A204.1 (cell line): ENCODE measurements around the gene PCGF2.

Experiments used
- FAIRE-seq: peaks from 2 replicates; lab custom pipeline; 2012; peaks lifted over from hg19 to GRCh38; lab: Jason Lieb, UNC

PCGF2 gene

GRCh38 chr17:38717139-38717745 lies 30.9 kb downstream of the PCGF2 start:
- FAIRE-seq, result no peak

DNA sequence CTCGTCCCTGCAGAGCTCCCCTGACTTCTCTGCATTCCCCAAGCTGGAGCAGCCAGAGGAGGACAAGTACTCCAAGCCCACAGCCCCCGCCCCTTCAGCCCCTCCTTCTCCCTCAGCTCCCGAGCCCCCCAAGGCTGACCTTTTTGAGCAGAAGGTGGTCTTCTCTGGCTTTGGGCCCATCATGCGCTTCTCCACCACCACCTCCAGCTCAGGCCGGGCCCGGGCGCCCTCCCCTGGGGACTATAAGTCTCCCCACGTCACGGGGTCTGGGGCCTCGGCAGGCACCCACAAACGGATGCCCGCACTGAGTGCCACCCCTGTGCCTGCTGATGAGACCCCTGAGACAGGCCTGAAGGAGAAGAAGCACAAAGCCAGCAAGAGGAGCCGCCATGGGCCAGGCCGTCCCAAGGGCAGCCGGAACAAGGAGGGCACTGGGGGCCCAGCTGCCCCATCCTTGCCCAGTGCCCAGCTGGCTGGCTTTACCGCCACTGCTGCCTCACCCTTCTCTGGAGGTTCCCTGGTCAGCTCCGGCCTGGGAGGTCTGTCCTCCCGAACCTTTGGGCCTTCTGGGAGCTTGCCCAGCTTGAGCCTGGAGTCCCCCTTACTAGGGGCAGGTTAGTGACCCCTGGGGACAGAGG lies 31.6 kb downstream of the PCGF2 start:
- FAIRE-seq, result no peak

DNA sequence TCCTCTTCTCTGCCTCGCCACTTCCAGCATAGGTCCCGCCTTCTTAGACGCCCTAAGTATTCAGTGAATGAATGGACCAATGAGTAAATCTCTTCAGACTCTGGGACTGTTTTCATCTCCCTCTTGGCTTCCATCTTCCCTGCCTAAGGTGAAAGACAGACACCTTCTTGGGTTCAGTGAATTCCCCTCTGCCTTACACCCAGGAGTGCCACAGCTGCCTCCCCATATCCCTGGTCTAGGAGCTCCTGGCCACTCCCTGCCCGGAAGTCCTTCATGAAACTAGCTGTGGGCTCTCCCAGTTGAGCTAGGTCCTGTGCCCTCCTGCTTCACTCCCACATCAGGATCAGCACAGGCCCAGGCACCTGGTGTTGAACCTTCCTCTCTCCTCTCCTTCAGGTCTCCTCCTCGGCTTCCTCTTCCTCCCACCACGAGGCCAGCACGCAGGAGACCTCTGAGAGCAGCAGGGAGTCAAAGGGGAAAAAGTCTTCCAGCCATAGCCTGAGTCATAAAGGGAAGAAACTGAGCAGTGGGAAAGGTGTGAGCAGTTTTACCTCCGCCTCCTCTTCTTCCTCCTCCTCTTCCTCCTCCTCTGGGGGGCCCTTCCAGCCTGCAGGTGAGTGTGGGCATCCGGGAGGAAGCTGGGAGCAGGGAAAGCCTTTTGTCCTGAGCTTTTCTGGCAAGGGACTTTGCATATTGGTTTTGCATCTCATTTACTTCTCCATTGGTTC lies 32.8 kb downstream of the PCGF2 start:
- FAIRE-seq, result no peak

- FAIRE-seq, result no peak
Observed at GRCh38 chr17:38713456-38714075, 34.6 kb downstream of the PCGF2 start.

DNA sequence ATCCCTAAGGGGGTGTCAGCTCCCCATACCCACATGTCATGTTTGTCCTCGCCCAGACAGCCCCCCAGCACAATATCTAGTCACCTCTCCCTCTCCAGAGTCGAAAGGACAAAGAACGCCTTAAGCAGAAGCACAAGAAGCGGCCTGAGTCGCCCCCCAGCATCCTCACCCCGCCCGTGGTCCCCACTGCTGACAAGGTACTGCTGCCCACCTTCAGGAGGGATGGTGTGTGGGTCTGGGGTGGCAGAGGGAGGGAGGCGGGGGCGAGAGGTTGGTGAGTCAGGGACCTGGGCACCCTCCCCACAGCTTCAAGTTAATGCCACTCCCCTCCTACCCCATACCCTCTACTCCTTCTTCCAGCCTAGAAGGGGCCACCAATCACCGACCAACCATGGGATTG lies 35.5 kb downstream of the PCGF2 start:
- no peak for FAIRE-seq

DNA sequence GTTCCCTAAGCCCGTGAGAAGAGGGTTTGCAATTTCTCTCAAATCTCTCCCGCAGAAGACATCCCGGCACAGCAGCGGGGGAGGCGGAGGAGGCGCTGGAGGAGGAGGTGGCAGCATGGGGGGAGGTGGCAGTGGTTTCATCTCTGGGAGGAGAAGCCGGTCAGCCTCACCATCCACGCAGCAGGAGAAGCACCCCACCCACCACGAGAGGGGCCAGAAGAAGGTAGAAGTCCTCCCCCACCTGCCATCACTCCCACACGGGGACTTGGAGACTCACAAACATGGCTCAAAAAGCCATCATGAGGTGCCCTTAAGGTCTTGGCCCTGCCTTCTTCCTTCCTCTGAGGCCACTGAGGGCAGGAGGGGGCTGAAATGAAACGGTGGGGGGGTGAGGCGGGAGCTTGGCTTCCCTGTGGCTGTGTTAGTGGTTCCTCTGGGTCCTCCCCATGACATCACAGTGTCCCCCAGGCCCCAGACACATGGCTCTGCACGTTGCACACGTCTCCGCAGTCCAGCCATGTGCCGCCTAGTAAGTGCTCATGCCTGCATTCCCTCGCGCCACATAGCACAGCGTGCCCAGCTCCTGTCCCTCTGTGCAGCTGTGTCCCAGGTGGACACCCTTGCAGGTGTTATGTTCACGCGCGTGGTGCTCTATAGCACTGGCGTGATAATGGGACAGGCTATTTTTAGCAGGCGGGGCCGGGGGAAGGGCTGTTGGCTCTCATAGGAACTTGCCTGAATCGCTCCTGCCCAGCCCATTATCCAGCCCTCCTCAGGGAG lies 36.2 kb downstream of the PCGF2 start:
- no peak for FAIRE-seq

- no peak for FAIRE-seq
Observed at GRCh38 chr17:38710985-38711384, 37.2 kb downstream of the PCGF2 start.

DNA sequence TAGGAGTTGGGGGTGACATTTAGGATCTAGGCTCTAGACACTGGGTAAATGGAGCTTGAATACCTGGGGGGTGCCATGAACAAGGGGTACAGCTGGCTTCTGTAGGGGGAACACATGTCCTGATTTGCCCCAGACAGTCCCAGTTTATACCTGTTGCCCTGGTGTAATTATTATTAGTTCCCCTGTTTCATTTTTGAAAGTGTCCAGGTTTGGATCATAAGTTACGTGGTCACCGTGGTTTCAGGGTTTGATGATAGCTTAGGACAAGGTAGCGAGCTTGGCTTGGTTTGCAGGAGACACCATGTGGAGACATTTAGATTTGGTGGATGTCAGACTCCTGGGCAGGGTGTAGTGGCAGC lies 37.6 kb downstream of the PCGF2 start:
- no peak for FAIRE-seq

GRCh38 chr17:38709864-38710603 lies 38.1 kb downstream of the PCGF2 start:
- no peak for FAIRE-seq

- no peak for FAIRE-seq
Observed at GRCh38 chr17:38709104-38709820, 38.9 kb downstream of the PCGF2 start.

DNA sequence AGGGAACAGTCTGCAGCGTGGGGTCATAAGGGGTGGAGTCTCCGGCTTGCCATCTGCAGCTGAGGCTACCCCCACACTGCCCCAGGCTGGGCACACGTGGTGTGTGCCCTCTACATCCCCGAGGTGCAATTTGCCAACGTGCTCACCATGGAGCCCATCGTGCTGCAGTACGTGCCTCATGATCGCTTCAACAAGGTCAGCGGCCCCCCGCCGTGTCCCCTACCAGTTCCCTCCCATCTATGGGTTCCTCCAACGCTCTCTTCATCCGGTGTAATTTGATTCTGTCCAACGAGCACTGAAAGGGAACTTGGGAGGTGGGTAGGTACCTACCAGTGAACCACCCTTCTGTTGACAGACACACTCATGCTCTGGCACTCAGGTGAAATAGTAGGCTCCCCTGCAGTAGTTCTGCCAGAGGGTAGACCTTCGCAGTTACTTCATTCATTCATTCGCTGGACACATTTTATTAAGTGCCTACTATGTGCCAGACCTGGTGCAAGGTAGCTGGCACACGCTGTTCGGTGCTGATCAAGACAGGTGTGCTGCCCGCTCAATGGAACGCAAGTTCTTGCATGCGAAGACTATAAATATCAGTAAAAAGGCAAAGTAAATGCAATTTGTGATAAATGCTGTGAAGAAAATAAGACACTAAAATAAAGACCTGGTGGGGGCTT lies 40.3 kb downstream of the PCGF2 start:
- FAIRE-seq, result no peak

- FAIRE-seq, result no peak
Observed at GRCh38 chr17:38706505-38707216, 41.5 kb downstream of the PCGF2 start.

GRCh38 chr17:38705803-38706504 lies 42.2 kb downstream of the PCGF2 start:
- no peak for FAIRE-seq

DNA sequence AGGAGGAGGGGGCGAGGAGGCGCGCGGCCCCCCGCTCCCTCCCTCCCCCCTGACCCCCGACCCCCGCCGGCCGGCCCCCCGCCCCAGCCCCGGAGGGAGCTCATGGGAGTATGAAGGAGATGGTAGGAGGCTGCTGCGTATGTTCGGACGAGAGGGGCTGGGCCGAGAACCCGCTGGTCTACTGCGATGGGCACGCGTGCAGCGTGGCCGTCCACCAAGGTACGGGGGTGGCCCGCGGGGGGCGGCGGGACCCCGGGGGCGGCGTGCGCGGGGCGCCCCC lies 42.7 kb downstream of the PCGF2 start:
- FAIRE-seq, result no peak

DNA sequence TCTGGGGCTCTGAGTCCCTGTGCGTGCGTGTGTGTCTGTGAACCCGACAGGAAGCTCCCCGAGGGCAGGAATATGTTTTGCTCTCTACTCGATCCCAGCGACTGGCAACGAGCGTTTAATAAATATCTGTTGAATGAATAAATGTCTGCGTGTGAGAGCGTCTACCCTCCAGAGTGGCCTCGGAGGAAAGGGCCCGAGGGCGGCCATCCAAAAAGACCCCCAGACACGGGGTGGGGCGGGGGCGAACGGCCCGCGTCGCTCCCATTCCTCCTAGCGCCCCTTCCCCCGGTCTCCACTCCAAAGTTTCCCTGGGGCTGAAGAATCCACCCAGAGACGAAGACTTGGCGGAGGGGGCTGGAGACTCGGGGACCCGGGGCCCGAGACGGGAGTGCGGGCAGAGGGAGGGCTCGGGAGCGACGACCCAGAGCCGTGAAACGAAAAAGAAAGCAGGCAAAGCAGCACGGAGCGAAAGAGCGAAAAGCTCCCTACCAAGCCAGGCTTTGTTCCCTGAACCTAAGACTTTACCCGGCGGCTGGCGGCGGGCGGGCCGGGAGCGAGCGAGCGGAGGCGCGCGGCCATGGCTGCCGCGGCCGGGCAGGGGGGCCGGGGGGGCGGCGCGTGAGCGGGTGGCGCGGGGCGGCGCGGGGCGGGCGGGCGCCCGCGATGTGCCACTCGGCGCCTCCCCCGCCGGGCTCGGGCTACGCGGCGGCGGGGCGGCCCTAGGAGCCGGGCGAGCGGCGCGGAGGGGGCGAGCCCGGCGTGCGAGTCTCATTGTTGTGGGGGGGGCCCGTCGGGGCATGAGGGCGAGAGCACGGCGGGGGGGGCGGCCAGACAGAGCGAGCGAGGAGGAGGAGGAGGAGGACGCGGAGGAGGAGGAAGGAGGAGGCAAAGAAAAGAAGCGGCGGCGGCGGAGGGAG lies 43.3 kb downstream of the PCGF2 start, which contains the start of gene MLLT6:
TSS of gene MLLT6 (plus strand) at position 668 of the 917 bp plus-strand sequence. CDS start 360 bp downstream, outside the sequence.
- FAIRE-seq, result no peak

- no peak for FAIRE-seq
Observed at GRCh38 chr17:38703742-38704605, 44.2 kb downstream of the PCGF2 start.
